Esophagus muscularis mucosa (tissue), 3 donors: ENCODE data around the gene XXYLT1.

Experiments used
- POLR2A ChIP-seq: fragments of 450-650 bp; IDR thresholded peaks from one replicate; pipeline ENCODE4 v1.6.1; 2017; ENCODE audit warnings: antibody characterized with exemption, moderate library complexity, mild to moderate bottlenecking, low read depth
- POLR2AphosphoS5 ChIP-seq, 2 donors: sonication (generic); formaldehyde crosslinking; IDR thresholded peaks; one replicate each; pipeline ENCODE4 v1.6.1; 2017; ENCODE audit warnings: antibody characterized with exemption in 2 of 2
- TF ChIP-seq, protein P1 (sequence below), 3 experiments: fragments of 200-600 bp in 2 of 3; fragments of 450-650 bp in 1 of 3; sonication (generic) in 2 of 3; IDR thresholded peaks; one replicate each; pipeline ENCODE4 v1.5.1; 2017 to 2019; ENCODE audit warnings: antibody characterized with exemption in 3 of 3, mild to moderate bottlenecking in 2 of 3, moderate library complexity in 1 of 3

DNA sequence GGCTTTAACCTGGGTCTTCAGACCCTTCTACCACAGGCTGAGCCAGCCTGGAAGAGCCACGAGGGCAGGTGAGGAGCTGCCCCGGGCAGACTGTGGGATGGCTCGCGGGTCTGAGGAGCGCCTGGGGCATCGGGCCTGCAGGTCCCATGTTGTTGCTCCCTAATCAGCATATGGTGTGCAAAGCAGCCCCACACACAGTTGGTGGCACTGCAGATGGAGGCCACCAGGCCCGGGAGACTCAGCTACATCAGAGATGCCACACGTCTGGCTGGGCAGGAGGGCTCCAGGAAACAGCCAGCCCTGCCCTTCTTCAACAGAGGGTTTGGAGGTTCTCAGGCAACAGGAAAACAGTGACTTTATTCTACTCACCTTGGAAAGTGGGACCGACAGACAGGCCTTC lies 63.9 kb downstream of the XXYLT1 start:
- TF ChIP-seq, protein P1, sequence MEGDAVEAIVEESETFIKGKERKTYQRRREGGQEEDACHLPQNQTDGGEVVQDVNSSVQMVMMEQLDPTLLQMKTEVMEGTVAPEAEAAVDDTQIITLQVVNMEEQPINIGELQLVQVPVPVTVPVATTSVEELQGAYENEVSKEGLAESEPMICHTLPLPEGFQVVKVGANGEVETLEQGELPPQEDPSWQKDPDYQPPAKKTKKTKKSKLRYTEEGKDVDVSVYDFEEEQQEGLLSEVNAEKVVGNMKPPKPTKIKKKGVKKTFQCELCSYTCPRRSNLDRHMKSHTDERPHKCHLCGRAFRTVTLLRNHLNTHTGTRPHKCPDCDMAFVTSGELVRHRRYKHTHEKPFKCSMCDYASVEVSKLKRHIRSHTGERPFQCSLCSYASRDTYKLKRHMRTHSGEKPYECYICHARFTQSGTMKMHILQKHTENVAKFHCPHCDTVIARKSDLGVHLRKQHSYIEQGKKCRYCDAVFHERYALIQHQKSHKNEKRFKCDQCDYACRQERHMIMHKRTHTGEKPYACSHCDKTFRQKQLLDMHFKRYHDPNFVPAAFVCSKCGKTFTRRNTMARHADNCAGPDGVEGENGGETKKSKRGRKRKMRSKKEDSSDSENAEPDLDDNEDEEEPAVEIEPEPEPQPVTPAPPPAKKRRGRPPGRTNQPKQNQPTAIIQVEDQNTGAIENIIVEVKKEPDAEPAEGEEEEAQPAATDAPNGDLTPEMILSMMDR (IDR thresholded peaks at IDR 0.05): no peak
- TF ChIP-seq POLR2A (no peak), POLR2AphosphoS5 (IDR thresholded peaks at IDR 0.05) (no peak)
